IPS-11a (cell line): Measurements from ENCODE around the gene MEGF6.
A peak's percentile ranks its signal among the peaks of the same experiment; 100 is the strongest.

Source experiments
- H3K4me3 ChIP-seq: one replicate; pipeline ENCODE4 v1.5.1; 2013; ENCODE audit warnings: low read depth, low read length, control low read depth

Gene MEGF6

GRCh38 chr1:3543076-3544039 is 68.0 kb downstream of the MEGF6 start:
- no peak overlapping the region for H3K4me3 ChIP-seq

GRCh38 chr1:3542676-3543075 is 68.6 kb downstream of the MEGF6 start:
- no peak overlapping the region for H3K4me3 ChIP-seq

DNA sequence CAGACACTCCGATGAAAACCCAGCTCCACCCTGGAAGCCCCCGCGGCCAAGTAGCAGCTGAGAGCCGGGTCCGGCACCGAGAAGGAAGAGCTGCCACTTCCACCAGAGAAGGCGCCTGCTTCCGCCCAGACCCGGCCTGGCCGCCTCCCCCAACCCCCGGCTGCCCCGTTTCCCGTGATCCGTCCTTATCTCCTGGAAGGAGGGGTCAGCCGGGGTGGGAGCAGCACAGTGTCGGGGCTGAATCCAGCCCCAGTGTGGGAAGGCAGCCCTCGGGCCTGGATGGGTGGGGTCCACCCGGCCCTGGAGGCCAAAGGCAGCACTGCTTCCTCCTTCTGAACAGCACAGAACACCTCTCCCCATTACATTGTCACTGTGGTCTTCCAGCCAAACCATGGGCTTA is 69.4 kb downstream of the MEGF6 start:
- no peak overlapping the region for H3K4me3 ChIP-seq

DNA sequence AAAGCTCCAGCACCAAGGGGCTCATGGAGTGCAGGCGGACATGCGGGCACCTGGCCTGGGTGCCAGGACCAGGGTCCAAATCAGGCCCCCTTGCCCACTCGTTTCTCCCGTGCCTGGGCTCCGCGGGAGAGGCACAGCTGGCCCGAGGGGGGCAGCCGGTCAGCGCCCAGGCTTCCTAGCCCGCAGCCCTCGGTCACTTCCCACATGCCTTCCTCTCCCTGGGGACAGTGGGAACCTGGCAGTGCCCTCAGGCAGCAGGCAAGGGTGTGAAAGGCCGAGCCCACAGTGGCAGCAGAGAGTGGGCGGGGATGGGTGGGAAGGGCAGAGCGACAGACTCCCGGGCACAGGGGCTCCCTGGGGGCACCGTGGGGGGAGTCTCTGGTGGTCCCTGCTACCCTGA is 69.8 kb downstream of the MEGF6 start:
- H3K4me3 ChIP-seq, result no peak overlapping the region

- H3K4me3 ChIP-seq, result no peak overlapping the region
Measured at GRCh38 chr1:3540876-3541275, 70.4 kb downstream of the MEGF6 start.

- H3K4me3 ChIP-seq, result no peak overlapping the region
Measured at GRCh38 chr1:3539707-3540425, 71.4 kb downstream of the MEGF6 start.

DNA sequence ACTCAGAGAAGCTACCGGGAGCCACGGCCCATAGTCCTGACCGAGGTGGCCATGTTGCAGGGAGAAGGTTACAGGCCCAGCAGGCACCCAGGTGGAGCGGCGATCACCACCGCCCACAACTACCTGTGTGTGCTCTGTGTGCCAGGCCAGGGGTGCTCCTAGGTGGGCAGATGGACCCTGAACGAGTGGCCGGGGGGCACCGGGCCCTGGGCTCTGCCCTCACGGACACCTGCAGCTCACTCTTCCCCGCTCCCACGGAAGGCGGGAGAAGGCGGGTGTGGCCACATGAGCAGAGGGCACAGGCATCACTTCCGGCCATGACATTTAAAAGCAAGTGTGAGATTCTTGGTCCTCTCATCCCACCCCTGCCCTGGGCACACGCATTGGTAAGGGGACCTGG is 73.9 kb downstream of the MEGF6 start:
- H3K4me3 ChIP-seq, result no peak overlapping the region

DNA sequence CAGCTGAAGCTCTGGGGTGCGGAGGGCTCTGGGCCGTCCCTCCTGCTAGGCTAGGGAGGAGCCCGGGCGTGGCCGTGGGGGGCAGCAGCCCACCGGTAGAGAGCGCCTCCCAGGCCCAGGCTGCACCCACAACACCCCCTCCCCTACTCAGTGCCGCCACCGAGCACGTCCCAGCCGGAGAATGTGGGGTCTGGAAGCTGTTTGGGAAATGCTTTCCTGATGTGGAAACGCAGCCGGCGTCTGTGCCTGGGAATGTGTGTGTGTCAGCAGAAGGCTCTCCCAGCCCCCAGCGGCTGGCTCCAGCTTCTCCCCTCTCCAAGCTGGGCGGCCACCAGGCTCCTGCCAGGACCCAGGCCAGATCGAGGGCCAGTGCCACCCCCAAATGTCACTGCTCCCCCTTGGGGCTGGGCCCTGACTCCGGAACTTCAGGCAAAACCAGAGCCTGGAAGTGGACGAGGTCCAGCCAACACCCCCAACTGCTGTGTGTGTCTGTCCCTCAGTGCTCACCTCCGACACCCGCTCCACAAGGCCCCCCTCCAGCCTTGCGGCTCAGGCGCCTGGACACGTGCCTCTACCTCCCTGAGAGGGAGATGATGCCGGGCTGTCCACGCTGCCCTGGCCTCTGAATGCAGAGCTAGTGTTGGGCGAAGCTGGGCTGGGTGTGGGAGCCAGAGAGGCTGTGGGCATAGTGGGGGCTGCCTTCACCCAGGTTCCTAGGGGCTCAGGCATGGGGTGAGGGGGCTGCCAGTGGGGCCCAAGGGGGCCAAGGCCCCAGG is 74.7 kb downstream of the MEGF6 start:
- no peak overlapping the region for H3K4me3 ChIP-seq

- H3K4me3 ChIP-seq, result no peak overlapping the region
Measured at GRCh38 chr1:3535732-3536131, 75.6 kb downstream of the MEGF6 start.

GRCh38 chr1:3534803-3535637 is 76.3 kb downstream of the MEGF6 start:
- no peak overlapping the region for H3K4me3 ChIP-seq

DNA sequence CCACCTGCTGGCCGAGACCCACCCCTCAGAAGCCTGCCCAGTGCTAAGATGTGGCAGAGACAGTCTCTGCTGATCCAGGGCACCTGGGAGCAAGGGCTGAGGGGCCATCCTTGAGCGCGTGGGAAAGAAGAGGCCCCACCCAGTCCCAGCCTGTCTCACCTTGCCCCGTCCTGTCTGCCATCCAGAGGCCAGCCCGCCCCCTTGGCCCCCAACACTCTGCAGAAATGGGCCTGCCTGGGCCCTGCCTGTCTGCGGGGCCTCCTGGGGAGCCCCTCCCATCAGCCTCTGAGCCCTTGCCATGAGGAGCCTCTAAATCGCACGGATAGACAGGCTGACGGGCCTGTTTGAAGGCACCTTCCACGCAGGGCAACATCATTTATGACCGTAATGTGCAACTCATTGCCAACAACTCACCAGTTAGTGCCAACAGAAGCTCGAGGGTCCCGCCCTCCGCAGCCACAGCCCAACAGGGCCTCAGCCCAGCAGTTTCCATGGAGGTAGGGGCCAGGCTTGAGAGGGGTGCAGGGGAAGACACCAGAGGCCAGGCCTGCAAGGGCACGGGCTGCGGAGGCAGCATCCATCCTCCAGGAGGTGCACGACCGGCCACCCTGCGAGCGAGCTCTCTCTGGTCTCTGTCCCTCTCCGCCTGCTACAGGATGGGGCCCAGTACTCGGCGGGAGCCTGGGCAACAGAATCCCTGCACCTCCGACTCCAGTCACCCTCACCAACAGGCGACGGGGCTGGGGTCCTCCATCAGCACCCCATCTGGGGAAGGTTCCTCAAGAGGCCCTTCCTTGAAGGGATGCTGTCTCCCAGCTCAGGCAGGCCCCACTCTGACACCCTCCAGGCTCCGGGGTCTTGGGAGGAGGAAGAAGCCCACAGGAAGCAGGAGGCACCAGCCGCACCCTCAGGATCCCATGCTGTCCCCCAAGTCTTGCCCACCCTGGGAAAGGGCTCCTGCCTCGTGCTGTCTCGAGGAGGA is 78.0 kb downstream of the MEGF6 start:
- H3K4me3 ChIP-seq, result no peak overlapping the region

DNA sequence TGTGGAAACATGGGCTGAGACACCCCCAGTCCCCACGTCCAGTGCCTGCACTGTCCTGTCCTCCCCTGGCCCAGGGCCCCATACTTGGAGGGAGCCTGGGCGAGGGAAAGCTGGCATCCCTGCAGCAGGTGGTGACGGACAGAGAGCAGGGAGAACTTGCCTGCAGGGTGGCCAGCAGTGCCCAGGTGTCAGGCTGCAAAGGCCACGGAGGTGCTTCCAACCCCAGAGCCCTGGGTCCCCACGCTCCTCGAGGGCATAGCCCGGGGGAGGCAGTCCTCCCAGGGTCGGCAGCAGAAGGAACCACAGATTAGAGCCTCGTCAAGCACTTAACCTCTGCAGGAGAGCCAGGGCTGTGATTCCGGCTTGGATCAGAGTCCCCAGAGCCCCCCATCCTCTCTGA is 79.4 kb downstream of the MEGF6 start:
- no peak overlapping the region for H3K4me3 ChIP-seq

DNA sequence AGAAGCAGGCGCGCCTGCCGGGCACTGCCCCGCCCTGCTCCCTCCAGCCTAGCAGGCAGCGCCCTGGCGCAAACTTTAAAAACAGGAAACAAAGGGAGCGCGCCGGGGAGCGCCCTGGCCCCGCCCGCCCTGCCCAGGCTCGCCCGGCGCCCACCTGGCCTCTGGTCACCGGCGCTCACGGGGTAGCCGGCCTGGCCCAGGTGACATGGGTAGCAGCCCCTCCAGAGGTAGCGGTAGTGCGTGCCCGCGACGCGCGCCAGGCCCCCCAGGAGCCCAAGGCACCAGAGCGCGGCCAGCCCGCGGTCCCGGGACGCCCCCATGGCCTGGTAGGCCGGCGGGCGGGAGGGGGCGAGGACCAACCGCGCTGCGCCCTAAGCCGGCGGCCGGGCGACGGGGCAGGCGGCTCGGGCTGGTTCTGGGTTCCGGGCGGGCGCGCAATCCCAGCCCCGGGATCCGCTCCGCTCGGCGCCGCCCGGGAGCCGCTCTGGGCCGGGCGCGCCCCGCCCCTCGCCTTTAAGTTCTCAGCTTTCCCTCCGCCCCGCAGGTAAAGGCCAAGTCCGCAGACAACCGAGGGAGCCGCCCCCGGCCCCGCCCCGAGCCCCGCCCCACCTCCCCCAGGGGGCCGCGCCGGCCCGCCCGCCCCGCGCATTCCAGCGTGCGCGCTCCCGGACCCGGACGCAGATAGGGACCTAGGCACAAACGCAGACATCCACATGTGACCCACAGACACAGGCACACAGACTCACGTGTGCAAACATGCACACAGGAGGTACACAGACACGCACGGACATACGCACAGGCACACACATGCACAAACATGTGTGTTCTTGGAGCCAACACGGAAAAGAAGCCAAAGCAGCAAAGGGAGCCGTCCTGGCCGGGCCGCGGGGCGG is 80.1 kb downstream of the MEGF6 start:
- peak overlapping the region; percentile 33 for H3K4me3 ChIP-seq

DNA sequence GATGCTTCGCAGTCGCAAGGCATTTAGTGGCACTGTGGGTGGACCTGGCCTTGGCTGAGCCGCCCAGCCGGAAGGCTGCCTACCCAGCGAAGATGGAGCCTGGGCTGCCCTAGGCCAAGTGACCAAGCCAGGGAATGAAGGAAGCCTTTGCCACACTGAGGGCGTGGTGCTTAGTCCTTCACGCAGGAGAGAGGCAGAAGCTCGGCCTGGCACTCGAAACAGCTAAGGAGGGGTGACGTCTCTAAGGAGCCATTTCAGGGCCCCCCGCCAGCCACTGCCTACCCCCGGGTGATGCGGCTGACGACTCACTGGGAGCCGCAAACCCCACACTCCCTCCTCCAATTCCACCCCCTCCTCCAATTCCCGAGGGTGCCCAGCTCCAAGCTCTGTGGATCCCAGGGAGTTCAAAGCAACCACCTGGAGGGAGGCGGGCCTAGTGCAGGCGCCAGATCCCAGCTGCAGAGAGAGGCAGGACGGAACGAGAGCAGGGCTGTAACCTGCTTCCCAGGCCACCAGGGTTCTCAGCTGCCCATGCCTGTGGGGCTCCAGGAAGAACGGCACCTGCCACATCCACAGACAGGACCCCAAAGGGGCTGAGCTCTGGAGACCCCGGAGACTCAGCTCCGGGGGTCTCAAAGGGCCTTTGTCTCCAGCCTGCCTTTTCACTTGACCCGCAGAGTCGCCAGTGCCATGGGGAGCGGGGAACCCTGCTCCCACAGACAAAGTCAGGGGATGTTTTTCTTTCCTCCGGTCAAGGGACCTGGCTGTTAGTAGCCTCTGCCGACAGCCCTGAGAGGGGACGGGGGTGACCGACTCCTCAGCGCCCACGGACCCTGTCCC is 81.0 kb downstream of the MEGF6 start:
- H3K4me3 ChIP-seq, result peak overlapping the region; percentile 33

DNA sequence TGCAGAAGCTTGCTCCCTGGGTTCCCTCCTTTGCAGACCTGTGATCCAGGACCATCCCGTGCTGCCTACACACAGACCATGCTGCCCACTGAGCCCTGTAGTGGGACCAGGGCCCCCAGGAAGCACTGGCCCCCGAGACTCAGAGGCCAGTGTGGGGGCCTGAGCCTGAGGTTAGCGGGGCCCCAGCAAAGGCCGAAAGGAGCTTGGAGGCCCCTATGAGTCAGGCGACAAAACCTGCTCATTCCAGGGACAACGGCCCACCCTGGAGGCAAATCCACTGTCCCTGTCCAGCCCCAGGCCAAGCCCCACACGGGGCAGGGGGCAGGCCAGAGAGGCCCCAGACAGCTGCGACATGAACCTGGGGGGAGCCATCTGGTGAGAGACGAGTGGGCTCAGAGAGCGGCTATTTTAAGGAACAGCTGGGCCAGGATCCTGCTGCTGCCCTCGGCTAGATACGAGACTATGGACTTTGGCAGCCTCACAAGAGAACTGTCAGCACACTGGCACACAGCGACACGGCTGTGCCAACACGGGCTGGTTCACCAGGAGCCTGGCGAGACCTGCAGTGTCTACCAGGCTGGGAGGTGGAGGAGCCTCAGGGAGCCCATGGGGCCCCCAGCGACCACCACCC is 82.1 kb downstream of the MEGF6 start:
- H3K4me3 ChIP-seq, result no peak overlapping the region

DNA sequence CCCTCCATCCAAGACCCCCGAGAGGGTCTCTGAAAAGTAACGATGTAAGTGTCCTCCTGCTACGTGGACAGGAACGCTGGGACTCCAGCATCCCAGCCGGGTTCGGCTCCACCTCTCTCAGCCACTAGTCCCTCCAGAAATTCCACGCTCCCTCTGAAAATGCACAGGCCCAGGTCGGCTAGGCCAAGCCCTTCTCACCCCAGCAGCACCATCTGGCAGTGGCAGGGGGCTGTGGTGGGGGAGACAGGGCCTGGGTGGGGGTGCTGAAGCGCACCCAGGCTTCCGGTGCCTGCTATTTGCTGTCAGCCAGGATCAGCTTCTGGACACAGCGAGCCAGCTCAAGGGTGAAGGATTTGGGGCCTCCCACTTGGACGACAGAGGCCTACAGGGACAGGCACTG is 83.5 kb downstream of the MEGF6 start:
- H3K4me3 ChIP-seq, result no peak overlapping the region
